22Rv1 (cell line): ENCODE data around the gene SCYL2.

Experiments used
- ZFX ChIP-seq: fragments of 450-650 bp; IDR thresholded peaks from 2 replicates; pipeline ENCODE4 v1.6.1; 2017; ENCODE audit warnings: antibody characterized with exemption, borderline replicate concordance
- TF ChIP-seq, protein P1 (sequence below): fragments of 450-650 bp; IDR thresholded peaks from 2 replicates; pipeline ENCODE4 v1.5.1; 2017; ENCODE audit warnings: mild to moderate bottlenecking

DNA sequence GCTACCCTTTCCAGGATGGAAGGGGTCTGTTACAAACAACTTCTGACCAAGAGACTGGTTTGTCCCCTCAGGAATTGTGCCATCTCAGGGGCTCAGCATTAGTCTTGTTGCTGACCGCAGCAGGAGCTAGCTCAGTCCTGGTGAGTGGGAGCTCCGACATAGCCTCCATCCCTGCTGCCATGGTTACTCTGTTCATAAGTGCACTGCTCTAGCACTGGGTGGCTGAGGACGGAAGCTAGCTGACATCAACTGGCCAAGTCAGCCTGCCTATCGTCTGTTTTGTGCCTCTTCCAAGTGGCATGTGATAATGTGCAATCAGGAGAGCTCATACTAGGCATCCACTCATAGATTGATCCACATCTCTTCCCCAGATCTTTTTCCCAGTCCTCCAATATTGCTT is 97.3 kb downstream of the SCYL2 start:
- TF ChIP-seq, protein P1, sequence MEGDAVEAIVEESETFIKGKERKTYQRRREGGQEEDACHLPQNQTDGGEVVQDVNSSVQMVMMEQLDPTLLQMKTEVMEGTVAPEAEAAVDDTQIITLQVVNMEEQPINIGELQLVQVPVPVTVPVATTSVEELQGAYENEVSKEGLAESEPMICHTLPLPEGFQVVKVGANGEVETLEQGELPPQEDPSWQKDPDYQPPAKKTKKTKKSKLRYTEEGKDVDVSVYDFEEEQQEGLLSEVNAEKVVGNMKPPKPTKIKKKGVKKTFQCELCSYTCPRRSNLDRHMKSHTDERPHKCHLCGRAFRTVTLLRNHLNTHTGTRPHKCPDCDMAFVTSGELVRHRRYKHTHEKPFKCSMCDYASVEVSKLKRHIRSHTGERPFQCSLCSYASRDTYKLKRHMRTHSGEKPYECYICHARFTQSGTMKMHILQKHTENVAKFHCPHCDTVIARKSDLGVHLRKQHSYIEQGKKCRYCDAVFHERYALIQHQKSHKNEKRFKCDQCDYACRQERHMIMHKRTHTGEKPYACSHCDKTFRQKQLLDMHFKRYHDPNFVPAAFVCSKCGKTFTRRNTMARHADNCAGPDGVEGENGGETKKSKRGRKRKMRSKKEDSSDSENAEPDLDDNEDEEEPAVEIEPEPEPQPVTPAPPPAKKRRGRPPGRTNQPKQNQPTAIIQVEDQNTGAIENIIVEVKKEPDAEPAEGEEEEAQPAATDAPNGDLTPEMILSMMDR, result no peak
- TF ChIP-seq ZFX, result no peak
